ENCODE data around the gene EME1.
"Not testable (repeated sequence)": the region's sequence is repeated elsewhere in the genome, so short reads cannot be mapped to it uniquely, and the experiment has no call there.

EME1 gene

GRCh38 chr17:50372758-50373556 lies at the start of gene EME1, which contains the start of gene MRPL27:
Gene EME1 (plus strand): TSS chr17:50373229. CDS start chr17:50375209, 1,980 bp downstream.
Gene MRPL27 (minus strand): TSS chr17:50373184. CDS start chr17:50373170, 14 bp downstream.
- in situ Hi-C loops (cut with MboI; ENCODE audit: low sequenced_read_pairs) = no loop called here

GRCh38 chr17:50325906-50326305 lies 47.1 kb upstream of the EME1 start:
- in situ Hi-C loops (cut with MboI; ENCODE audit: low sequenced_read_pairs) = no loop called here

GRCh38 chr17:50326831-50327364 lies 46.1 kb upstream of the EME1 start:
- in situ Hi-C loops (cut with MboI; ENCODE audit: low sequenced_read_pairs) = no loop called here

GRCh38 chr17:50328363-50329325 lies 44.4 kb upstream of the EME1 start:
- in situ Hi-C loops (cut with MboI; ENCODE audit: low sequenced_read_pairs) = no loop called here

- in situ Hi-C loops (cut with MboI; ENCODE audit: low sequenced_read_pairs) = no loop called here
Observed at GRCh38 chr17:50329716-50330115, 43.3 kb upstream of the EME1 start.

- in situ Hi-C loops (cut with MboI; ENCODE audit: low sequenced_read_pairs) = no loop called here
Observed at GRCh38 chr17:50330151-50330775, 42.8 kb upstream of the EME1 start.

GRCh38 chr17:50331085-50331791 lies 41.8 kb upstream of the EME1 start:
- in situ Hi-C loops (cut with MboI; ENCODE audit: low sequenced_read_pairs) = no loop called here

GRCh38 chr17:50332196-50332595 lies 40.8 kb upstream of the EME1 start:
- in situ Hi-C loops (cut with MboI; ENCODE audit: low sequenced_read_pairs) = no loop called here

GRCh38 chr17:50333291-50334057 lies 39.6 kb upstream of the EME1 start:
- in situ Hi-C loops (cut with MboI; ENCODE audit: low sequenced_read_pairs) = not testable (repeated sequence)

GRCh38 chr17:50337956-50338355 lies 35.1 kb upstream of the EME1 start:
- in situ Hi-C loops (cut with MboI; ENCODE audit: low sequenced_read_pairs) = no loop called here

GRCh38 chr17:50338645-50339044 lies 34.4 kb upstream of the EME1 start:
- in situ Hi-C loops (cut with MboI; ENCODE audit: low sequenced_read_pairs) = no loop called here

- in situ Hi-C loops (cut with MboI; ENCODE audit: low sequenced_read_pairs) = no loop called here
Observed at GRCh38 chr17:50339381-50339780, 33.6 kb upstream of the EME1 start.

GRCh38 chr17:50344731-50345365 lies 28.2 kb upstream of the EME1 start:
- in situ Hi-C loops (cut with MboI; ENCODE audit: low sequenced_read_pairs) = no loop called here

GRCh38 chr17:50345432-50346312 lies 27.4 kb upstream of the EME1 start, which contains the start of gene XYLT2:
Gene XYLT2 (plus strand): TSS chr17:50346126. CDS start chr17:50346141, 15 bp downstream.
- in situ Hi-C loops (cut with MboI; ENCODE audit: low sequenced_read_pairs) = no loop called here

GRCh38 chr17:50346313-50347116 lies 26.5 kb upstream of the EME1 start:
- in situ Hi-C loops (cut with MboI; ENCODE audit: low sequenced_read_pairs) = no loop called here

GRCh38 chr17:50347117-50347893 lies 25.7 kb upstream of the EME1 start:
- in situ Hi-C loops (cut with MboI; ENCODE audit: low sequenced_read_pairs) = no loop called here

Measured in hTERT RPE-1 (cell line).